Vagina (tissue), 2 donors: ENCODE measurements around the gene DENND1A.

Experiments used
- CTCF ChIP-seq, 3 experiments: fragments of 450-650 bp in 2 of 3; fragments of 200-600 bp in 1 of 3; sonication (generic) in 1 of 3; IDR thresholded peaks; one replicate each; pipeline ENCODE4 v1.5.1; 2017 to 2019; ENCODE audit warnings: antibody characterized with exemption in 3 of 3, mild to moderate bottlenecking in 2 of 3, moderate library complexity in 2 of 3
- POLR2AphosphoS5 ChIP-seq, 2 donors: sonication (generic); formaldehyde crosslinking; IDR thresholded peaks; one replicate each; pipeline ENCODE4 v1.9.0; 2017; ENCODE audit warnings: antibody characterized with exemption in 2 of 2, mild to moderate bottlenecking in 2 of 2, low read depth in 1 of 2; ENCODE audit not compliant: insufficient read depth in 1 of 2

GRCh38 chr9:123860603-123861002 is 69.3 kb downstream of the DENND1A start:
- no peak for TF ChIP-seq POLR2AphosphoS5 (IDR thresholded peaks at IDR 0.05; ENCODE audit: insufficient read depth in 1 of 2, low read depth in 1 of 2)
- no peak for TF ChIP-seq CTCF (IDR thresholded peaks at IDR 0.05)
